Esophagus (tissue), 2 donors: Measurements from ENCODE around the gene COL28A1. TPM values are rescaled to one million over a fixed set of nuclear protein-coding genes. Genes with fewer than 3 reads are reported as not detected.

Source experiments
- H3K27ac ChIP-seq, 2 donors: one replicate each; pipeline ENCODE4 v1.5.1; 2013; ENCODE audit warnings: low read depth in 2 of 2, mild to moderate bottlenecking in 2 of 2, inconsistent platforms in 1 of 2, low read length in 1 of 2, moderate library complexity in 1 of 2
- H3K27me3 ChIP-seq, 2 donors: one replicate each; pipeline ENCODE4 v1.6.1; 2013; ENCODE audit warnings: low read length in 2 of 2, control low read depth in 1 of 2, mild to moderate bottlenecking in 1 of 2; ENCODE audit not compliant: insufficient read depth in 2 of 2, control insufficient read depth in 1 of 2
- H3K36me3 ChIP-seq, 2 donors: one replicate each; pipeline ENCODE4 v1.6.1; 2013; ENCODE audit warnings: low read length in 1 of 2; ENCODE audit not compliant: control insufficient read depth in 2 of 2, insufficient read depth in 2 of 2
- H3K4me1 ChIP-seq, 2 donors: one replicate each; pipeline ENCODE4 v1.6.1; 2013; ENCODE audit warnings: low read length in 1 of 2; ENCODE audit not compliant: control insufficient read depth in 2 of 2, insufficient read depth in 2 of 2
- H3K4me3 ChIP-seq, 2 donors: one replicate each; pipeline ENCODE4 v1.5.1; 2013; ENCODE audit warnings: low read length in 2 of 2, mild to moderate bottlenecking in 2 of 2, low read depth in 1 of 2, moderate library complexity in 1 of 2
- H3K9me3 ChIP-seq, 2 donors: one replicate each; pipeline ENCODE4 v1.6.1; 2013; ENCODE audit warnings: mild to moderate bottlenecking in 2 of 2, low read depth in 1 of 2, low read length in 1 of 2, moderate library complexity in 1 of 2; ENCODE audit not compliant: control insufficient read depth in 2 of 2, insufficient read depth in 1 of 2
- WGBS, 2 donors: extraction: QIAGEN DNeasy Blood & Tissue Kit; methylation state at CpG; one replicate each; pipeline ENCODE4 v1.1.7; 2013; 5-methylcytosine and 5-hydroxymethylcytosine counted together
- polyA plus RNA-seq, 2 donors: library from polyadenylated mRNA; stranded (reverse); fragments of 200-250 nt; gene quantifications; one replicate each; pipeline ENCODE4 v1.2.3, GENCODE V29; 2013
- donor health status: healthy with polysubstance abuse.
- donor health status: Bipolar disorder and iron deficiency.

The COL28A1 gene
- polyA plus RNA-seq, 2 donors: 0.60 to 1.1 TPM

GRCh38 chr7:7433811-7434210 is 101.9 kb downstream of the COL28A1 start:
- H3K36me3 ChIP-seq: no peaks in the 10 kb centered on the region
- no peaks in the 10 kb centered on the region for H3K9me3 ChIP-seq
- 57 to 66% methylated on average over 1 of the region's 1 CpG for WGBS, 2 donors
- no peaks in the 10 kb centered on the region for H3K27me3 ChIP-seq
- H3K4me3 ChIP-seq: no peak overlapping the region
- H3K4me1 ChIP-seq: no peaks in the 10 kb centered on the region
- H3K27ac ChIP-seq: no peak overlapping the region

DNA sequence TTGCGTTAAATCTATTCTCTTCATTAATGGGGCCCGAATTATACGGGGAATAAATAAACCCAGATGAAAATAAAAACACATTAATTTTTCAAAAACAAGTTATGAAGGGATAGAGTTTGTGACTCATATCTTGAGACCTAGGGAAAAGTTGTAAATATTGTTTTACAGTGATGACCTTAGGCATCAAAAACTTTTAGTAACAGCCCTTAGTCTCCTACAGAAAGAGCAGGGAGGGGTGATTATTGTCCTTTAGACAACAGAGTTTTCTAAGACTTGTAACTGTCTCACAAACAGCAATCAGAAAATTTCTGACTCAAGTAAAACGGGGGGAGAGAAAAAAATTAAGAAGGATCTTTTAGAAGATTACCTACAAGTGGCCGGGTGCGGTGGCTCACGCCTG is 102.7 kb downstream of the COL28A1 start:
- WGBS, 2 donors: 93% methylated on average over 7 of the region's 7 CpGs
- Histone ChIP-seq H3K27ac (no peak overlapping the region), H3K9me3 (no peaks in the 10 kb centered on the region), H3K4me3 (no peak overlapping the region), H3K36me3 (no peaks in the 10 kb centered on the region), H3K27me3 (no peaks in the 10 kb centered on the region), H3K4me1 (no peaks in the 10 kb centered on the region)

GRCh38 chr7:7428806-7429205 is 106.9 kb downstream of the COL28A1 start:
- Histone ChIP-seq H3K9me3 (no peaks in the 10 kb centered on the region), H3K27ac (no peak overlapping the region), H3K27me3 (no peaks in the 10 kb centered on the region), H3K4me3 (no peak overlapping the region), H3K4me1 (no peaks in the 10 kb centered on the region), H3K36me3 (no peaks in the 10 kb centered on the region)
- WGBS, 2 donors: 72 to 76% methylated on average over 4 of the region's 4 CpGs

DNA sequence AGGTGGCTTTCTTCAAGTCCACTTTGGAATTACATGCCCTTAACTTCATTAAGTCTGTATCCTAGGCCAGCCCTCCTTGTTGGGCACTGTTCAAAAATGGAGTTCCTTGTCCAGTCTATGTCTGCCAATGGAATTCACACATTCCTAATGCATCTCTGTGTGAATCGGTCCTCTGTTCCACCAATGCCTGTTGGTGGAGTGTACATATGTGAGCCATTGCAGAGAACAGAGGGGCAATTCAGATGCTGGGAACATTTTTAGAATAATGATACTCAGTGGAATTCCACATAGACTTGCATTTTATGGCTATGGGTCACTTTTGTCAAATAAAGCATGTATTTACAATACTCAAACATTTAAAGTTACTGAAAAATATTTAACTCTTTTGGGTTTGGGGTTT is 108.3 kb downstream of the COL28A1 start:
- no peak overlapping the region for H3K27ac ChIP-seq
- 81 to 87% methylated on average over 1 of the region's 1 CpG for WGBS, 2 donors
- no peaks in the 10 kb centered on the region for H3K4me1 ChIP-seq
- no peaks in the 10 kb centered on the region for H3K27me3 ChIP-seq
- no peaks in the 10 kb centered on the region for H3K9me3 ChIP-seq
- H3K36me3 ChIP-seq: no peaks in the 10 kb centered on the region
- H3K4me3 ChIP-seq: no peak overlapping the region

GRCh38 chr7:7426676-7427075 is 109.0 kb downstream of the COL28A1 start:
- no peaks in the 10 kb centered on the region for H3K9me3 ChIP-seq
- H3K27ac ChIP-seq: no peak overlapping the region
- no peaks in the 10 kb centered on the region for H3K27me3 ChIP-seq
- no peak overlapping the region for H3K4me3 ChIP-seq
- H3K36me3 ChIP-seq: no peaks in the 10 kb centered on the region
- H3K4me1 ChIP-seq: no peaks in the 10 kb centered on the region
- WGBS, 2 donors: 78 to 80% methylated on average over 2 of the region's 2 CpGs

DNA sequence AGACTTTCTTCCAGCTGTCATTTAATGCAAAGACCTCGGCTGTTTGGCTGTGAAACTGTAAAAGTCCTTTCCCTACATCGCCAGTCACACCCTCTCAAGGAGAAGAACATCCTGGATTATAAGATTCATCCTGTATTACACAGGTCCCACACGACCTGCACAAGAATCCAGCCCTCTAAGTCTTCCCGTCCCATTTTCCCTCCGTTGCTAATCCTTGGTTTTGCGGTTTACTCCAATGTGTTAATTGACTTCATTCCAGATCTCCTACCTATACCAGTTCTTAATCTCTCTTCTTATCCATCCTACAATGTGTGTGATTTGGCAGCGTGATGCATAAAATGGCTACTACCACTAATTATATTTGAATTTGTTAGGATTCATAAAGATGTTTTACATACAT is 110.4 kb downstream of the COL28A1 start:
- no peaks in the 10 kb centered on the region for H3K9me3 ChIP-seq
- 77 to 78% methylated on average over 7 of the region's 7 CpGs for WGBS, 2 donors
- no peak overlapping the region for H3K4me3 ChIP-seq
- H3K4me1 ChIP-seq: no peaks in the 10 kb centered on the region
- no peak overlapping the region for H3K27ac ChIP-seq
- no peaks in the 10 kb centered on the region for H3K27me3 ChIP-seq
- no peaks in the 10 kb centered on the region for H3K36me3 ChIP-seq

DNA sequence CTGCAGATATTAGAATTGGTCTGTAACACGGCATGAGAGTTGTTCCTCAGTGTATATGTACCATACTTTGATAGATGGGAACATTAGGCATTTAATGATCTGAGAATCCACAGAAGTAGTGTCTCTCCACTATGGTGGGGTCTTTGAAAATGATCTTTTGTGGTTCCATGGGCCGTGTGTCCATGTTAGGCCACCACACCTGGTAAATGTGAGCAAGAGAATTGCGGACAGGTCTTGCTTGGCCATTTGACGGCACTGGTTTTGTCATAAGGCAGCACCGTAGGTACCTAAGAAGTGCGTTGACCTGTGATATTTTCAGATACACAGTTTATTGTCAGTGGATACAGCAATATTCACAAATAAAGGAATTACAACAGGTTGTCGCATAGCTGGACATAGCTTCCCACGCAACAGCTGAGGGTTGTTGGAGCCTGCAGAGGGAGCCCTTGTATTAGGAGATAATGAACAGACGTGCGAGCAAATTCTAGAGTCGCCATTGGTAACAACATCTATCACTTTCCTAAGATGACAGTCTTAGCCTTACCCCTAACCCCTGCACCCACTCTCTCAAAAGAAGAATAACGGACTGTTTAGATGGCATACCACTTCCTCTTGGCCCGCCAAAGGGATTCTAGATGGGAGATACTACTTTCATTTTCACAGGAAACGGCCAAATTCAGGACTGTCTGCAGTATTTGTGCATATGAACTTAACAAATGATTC is 111.4 kb downstream of the COL28A1 start:
- 39 to 40% methylated on average over 14 of the region's 14 CpGs for WGBS, 2 donors
- peak overlapping the region; percentile 20 to 55 for H3K4me3 ChIP-seq
- H3K27ac ChIP-seq: no peak overlapping the region
- H3K4me1 ChIP-seq: no peaks in the 10 kb centered on the region
- no peaks in the 10 kb centered on the region for H3K9me3 ChIP-seq
- H3K36me3 ChIP-seq: no peaks in the 10 kb centered on the region
- H3K27me3 ChIP-seq: no peaks in the 10 kb centered on the region

- H3K4me1 ChIP-seq: no peaks in the 10 kb centered on the region
- no peaks in the 10 kb centered on the region for H3K36me3 ChIP-seq
- no peaks in the 10 kb centered on the region for H3K27me3 ChIP-seq
- no peak overlapping the region for H3K27ac ChIP-seq
- no peak overlapping the region for H3K4me3 ChIP-seq
- WGBS, 2 donors: 82 to 83% methylated on average over 6 of the region's 6 CpGs
- no peaks in the 10 kb centered on the region for H3K9me3 ChIP-seq
Measured at GRCh38 chr7:7422641-7423040, 113.0 kb downstream of the COL28A1 start.

GRCh38 chr7:7421826-7422225 is 113.8 kb downstream of the COL28A1 start:
- WGBS, 2 donors: 57 to 73% methylated on average over 2 of the region's 2 CpGs
- Histone ChIP-seq H3K36me3 (no peaks in the 10 kb centered on the region), H3K9me3 (no peaks in the 10 kb centered on the region), H3K27me3 (no peaks in the 10 kb centered on the region), H3K4me1 (no peaks in the 10 kb centered on the region), H3K27ac (no peak overlapping the region), H3K4me3 (no peak overlapping the region)

- H3K27ac ChIP-seq: no peak overlapping the region
- H3K36me3 ChIP-seq: no peaks in the 10 kb centered on the region
- H3K9me3 ChIP-seq: no peaks in the 10 kb centered on the region
- no peaks in the 10 kb centered on the region for H3K27me3 ChIP-seq
- H3K4me1 ChIP-seq: peaks cover 0 to 3% of the 10 kb centered on the region in 2 donors
- 68 to 80% methylated on average over 2 of the region's 2 CpGs for WGBS, 2 donors
- H3K4me3 ChIP-seq: no peak overlapping the region
Measured at GRCh38 chr7:7418997-7419396, 116.7 kb downstream of the COL28A1 start.
